ENCODE results near the gene IL17C.

- TF ChIP-seq CTCF (IDR thresholded peaks at IDR 0.05) (no peak), POLR2A (IDR thresholded peaks at IDR 0.05) (no peak)
These were observed 32.9 kb upstream of the IL17C start for GRCh38 chr16:88605186-88606147.

Data from uterus (tissue), 2 donors.